ENCODE measurements around the gene CGB5. TPM values are rescaled to one million over a fixed set of nuclear protein-coding genes. Genes with fewer than 3 reads are reported as not detected.
"Not testable (repeated sequence)": the region's sequence is repeated elsewhere in the genome, so short reads cannot be mapped to it uniquely, and the experiment has no call there.

CGB5 gene
- polyA plus RNA-seq (2011; rRNA removed), result 0.15 and 0.23 TPM in 2 replicates
- 1.2 TPM in 2 replicates for polyA plus RNA-seq (2012; cell fraction: cytosol; rRNA removed)
- polyA plus RNA-seq (2012; cell fraction: nucleus; rRNA removed), result 2.4 and 3.9 TPM in 2 replicates
- polyA plus RNA-seq (2017; fragmentation: RNase III; extraction: RNeasy Plus Mini Kit Qiagen cat#74134 plus additional on column Dnase treatment), result 0.53 to 0.94 TPM (median 0.71 TPM) in 3 replicates
- polyA minus RNA-seq (2011; rRNA and poly(A)+ RNA removed), result not detected in 2 replicates

GRCh38 chr19:49043548-49043947 lies at the start of gene CGB5:
CGB5 (plus strand) TSS chr19:49043848; CDS start chr19:49044210, 362 bp downstream.
- 0 out of 6 replicates have a peak, but pooled peaks of 1 of the 2 experiments have one; percentile 28 for ATAC-seq
- FAIRE-seq; H3K4me2 ChIP-seq; H3K27ac ChIP-seq; CTCF ChIA-PET; DNase-seq (ENCODE audit: low read depth in 1 of 2, low spot score in 1 of 2); POLR2A ChIA-PET; H3K9me3 ChIP-seq; H3K4me3 ChIP-seq: not testable (repeated sequence)
- 80% methylated on average over 14 of the region's 15 CpGs for WGBS (ENCODE audit: missing lambda C conversion rate)
- peaks cover 26% of the 10 kb centered on the region for H3K4me1 ChIP-seq

- no peak for FAIRE-seq
- ChIA-PET CTCF (interaction anchor here (0.6 to 14.7 kb wide), 35 partner anchors 16 to 722 kb away, joined by 3 to 408 read pairs (median 4); partner anchors contain the start of genes CA11, CGB2, CGB7 and LHB), POLR2A (interaction anchor here (0.6 to 1.9 kb wide), 23 partner anchors 10 to 269 kb away, joined by 3 to 16 read pairs (median 6); partner anchors contain the start of genes FTL, NUCB1 and PPP1R15A)
- 3% methylated on average over 13 of the region's 13 CpGs for WGBS (ENCODE audit: missing lambda C conversion rate)
- H3K9me3 ChIP-seq, result no peaks in the 10 kb centered on the region
- H3K4me3 ChIP-seq, result peak overlapping the region; percentile 73
- TF ChIP-seq NR3C1 (IDR thresholded peaks at IDR 0.05) (no peak), MAZ (IDR thresholded peaks at IDR 0.05; ENCODE audit: borderline replicate concordance, low read depth, low read length) (no peak), E2F6 (IDR thresholded peaks at IDR 0.05; ENCODE audit: borderline replicate concordance, low read depth) (no peak), GATA3 (IDR thresholded peaks at IDR 0.05; ENCODE audit: borderline replicate concordance) (no peak), JUN (IDR thresholded peaks at IDR 0.05) (peak in 1 of 2 experiments; percentile 9; a peak in 1 of 5 replicates), HES2 (IDR thresholded peaks at IDR 0.05) (no peak), PHF8 (IDR thresholded peaks at IDR 0.05; ENCODE audit: borderline replicate concordance, low read depth) (peak; percentile 32; the same call in 1 of the 2 replicates), KDM5A (IDR thresholded peaks at IDR 0.05) (peak; percentile 81)
- H3K4me2 ChIP-seq, result peak overlapping the region; percentile 87
- peak overlapping the region; percentile 76 to 87 for H3K27ac ChIP-seq
- DNase-seq (ENCODE audit: low read depth in 1 of 2, low spot score in 1 of 2), result no peak
- peaks cover 20% of the 10 kb centered on the region for H3K4me1 ChIP-seq
- ATAC-seq, result no peak
Measured at GRCh38 chr19:48994035-48994386, 49.6 kb upstream of the CGB5 start.

GRCh38 chr19:48997972-48998371 lies 45.7 kb upstream of the CGB5 start:
- CTCF ChIA-PET, result interaction anchor here (0.6 to 14.7 kb wide), 35 partner anchors 9 to 341 kb away, joined by 3 to 408 read pairs (median 4); partner anchors contain the start of genes KCNA7, LHB and NTF4
- WGBS (ENCODE audit: missing lambda C conversion rate), result 59% methylated on average over 5 of the region's 5 CpGs
- TF ChIP-seq CTCF (IDR thresholded peaks at IDR 0.05), result peak; percentile 68
- TF ChIP-seq NPAS2 (CRISPR knock-in tag; IDR thresholded peaks at IDR 0.05; ENCODE audit: borderline replicate concordance), result no peak
- TF ChIP-seq GATA3 (IDR thresholded peaks at IDR 0.05; ENCODE audit: borderline replicate concordance), result no peak
- TF ChIP-seq SMC3 (IDR thresholded peaks at IDR 0.05), result peak; percentile 46
- TF ChIP-seq TFCP2L1 (CRISPR knock-in tag; IDR thresholded peaks at IDR 0.05), result no peak
- TF ChIP-seq HOXB5 (CRISPR knock-in tag; IDR thresholded peaks at IDR 0.05), result no peak
- TF ChIP-seq CHD2 (IDR thresholded peaks at IDR 0.05; ENCODE audit: low read length, partially characterized antibody), result no peak
- TF ChIP-seq CBX8 (IDR thresholded peaks at IDR 0.05), result no peak
- peak; percentile 58 to 60; a peak in 4 of 5 replicates for TF ChIP-seq RAD21 (conservative IDR thresholded peaks at IDR 0.05 in 1 of 2, IDR thresholded peaks at IDR 0.05 in 1 of 2)
- DNase-seq (ENCODE audit: low read depth in 1 of 2, low spot score in 1 of 2) (peak; percentile 81 to 85), FAIRE-seq (no peak), ATAC-seq (peak; percentile 40 to 43; a peak in 5 of 6 replicates)
- Histone ChIP-seq H3K4me3 (no peak overlapping the region), H3K4me2 (no peak overlapping the region), H3K27ac (no peak overlapping the region), H3K9me3 (no peaks in the 10 kb centered on the region), H3K4me1 (peaks cover 10% of the 10 kb centered on the region; the same call in 2 of the 3 replicates)
- POLR2A ChIA-PET, result interaction anchor here (1.0 kb wide), 1 partner anchor 11 kb away, joined by 3 read pairs; no protein-coding TSS in a partner anchor

Data from A549 (cell line).